Esophagus squamous epithelium (tissue), 5 donors: ENCODE measurements around the gene RTEL1. TPM values are rescaled to one million over a fixed set of nuclear protein-coding genes. Genes with fewer than 3 reads are reported as not detected.

Source experiments
- DNase-seq: peaks from one replicate; lab custom pipeline; 2025; lab: John Stamatoyannopoulos, UW
- H3K27ac ChIP-seq, 4 donors: fragments of 200-600 bp; sonication (generic); one replicate each; pipeline ENCODE4 v1.5.1; 2016 to 2019; ENCODE audit warnings: mild to moderate bottlenecking in 1 of 4
- H3K27me3 ChIP-seq, 4 donors: fragments of 200-600 bp; sonication (generic); 1 replicate in 3 of 4; 2 replicates in 1 of 4; pipeline versions ENCODE4 v1.5.1 to v1.6.0; 2017 to 2021; ENCODE audit warnings: antibody characterized with exemption in 1 of 4
- H3K36me3 ChIP-seq, 3 donors: fragments of 200-600 bp; sonication (generic); one replicate each; pipeline ENCODE4 v1.5.1; 2016 to 2019
- H3K4me1 ChIP-seq, 3 donors: fragments of 200-600 bp; sonication (generic); one replicate each; pipeline ENCODE4 v1.5.1; 2017 to 2019
- H3K4me3 ChIP-seq, 4 donors: fragments of 200-600 bp; sonication (generic); 1 replicate in 3 of 4; 2 replicates in 1 of 4; pipeline ENCODE4 v1.5.1; 2016 to 2019; ENCODE audit warnings: mild to moderate bottlenecking in 2 of 4, moderate library complexity in 1 of 4
- H3K9me3 ChIP-seq, 3 donors: fragments of 200-600 bp; sonication (generic); one replicate each; pipeline ENCODE4 v1.5.1; 2016 to 2019
- CTCF ChIP-seq, 6 experiments: fragments of 450-650 bp in 4 of 6; fragments of 200-600 bp in 2 of 6; sonication (generic) in 2 of 6; IDR thresholded peaks; one replicate each; pipeline ENCODE4 v1.5.1; 2016 to 2019; ENCODE audit warnings: antibody characterized with exemption in 6 of 6, mild to moderate bottlenecking in 4 of 6, moderate library complexity in 4 of 6
- POLR2A ChIP-seq, 4 donors: fragments of 450-650 bp; IDR thresholded peaks; one replicate each; pipeline ENCODE4 v1.6.1; 2017; ENCODE audit warnings: antibody characterized with exemption in 4 of 4, mild to moderate bottlenecking in 4 of 4, moderate library complexity in 3 of 4
- WGBS, 2 donors: methylation state at CpG; one replicate each; pipeline ENCODE4 v1.1.5; 2018; 5-methylcytosine and 5-hydroxymethylcytosine counted together
- intact Hi-C: fragments of 100-400 bp; cut with DNase I; formaldehyde crosslinking; loops from one replicate; pipeline ENCODE4 v1.15.0; 2022
- total RNA-seq, 4 donors: library from RNA; depleted of rRNA; stranded (reverse); fragments of >200 nt; gene quantifications; one replicate each; pipeline ENCODE4 v1.1.0, GENCODE V29; 2016
- donor health status: DM: yes; HTN: yes; CAD: no.

The RTEL1 gene
- total RNA-seq, 4 donors from 2014 or later: 6.4 to 22.7 (median 12.8) TPM

GRCh38 chr20:63625771-63626423 lies 32.2 kb upstream of the RTEL1 start:
- Histone ChIP-seq H3K4me3 (peak overlapping the region; percentile 83 to 98 (median 96)), H3K27ac (peak overlapping the region; percentile 95 to 100 (median 98)), H3K27me3 (no peaks in the 10 kb centered on the region), H3K9me3 (no peaks in the 10 kb centered on the region), H3K4me1 (peaks cover 12 to 43% (median 20%) of the 10 kb centered on the region in 3 donors), H3K36me3 (no peaks in the 10 kb centered on the region)
- WGBS, 2 donors: 11 to 26% methylated on average over 11 to 16 of the region's 36 CpGs
- intact Hi-C loops: no loop called here
- TF ChIP-seq POLR2A (IDR thresholded peaks at IDR 0.05) (no peak), CTCF (IDR thresholded peaks at IDR 0.05) (no peak)
- DNase-seq: no peak

GRCh38 chr20:63626424-63627128 lies 31.5 kb upstream of the RTEL1 start, which contains the start of gene GMEB2:
TSS of gene GMEB2 (minus strand) at chr20:63627101. CDS start at chr20:63619397, 7,704 bp downstream.
- Histone ChIP-seq H3K36me3 (no peaks in the 10 kb centered on the region), H3K27ac (peak within 1 kb of the TSS; percentile 97 to 100 (median 98)), H3K4me1 (peaks cover 12 to 39% (median 17%) of the 10 kb centered on the region in 3 donors), H3K27me3 (no peaks in the 10 kb centered on the region), H3K4me3 (peak within 1 kb of the TSS; percentile 83 to 98 (median 96)), H3K9me3 (no peaks in the 10 kb centered on the region)
- intact Hi-C loops: no loop called here
- WGBS, 2 donors: no CpG with 5 or more reads among the region's 114 CpGs
- TF ChIP-seq CTCF (IDR thresholded peaks at IDR 0.05) (no peak), POLR2A (IDR thresholded peaks at IDR 0.05) (peak in 2 of 4 donors; percentile 66 to 76)
- no peak for DNase-seq

GRCh38 chr20:63627129-63627750 lies 30.9 kb upstream of the RTEL1 start:
- Histone ChIP-seq H3K4me1 (peaks cover 12 to 39% (median 17%) of the 10 kb centered on the region in 3 donors), H3K9me3 (no peaks in the 10 kb centered on the region), H3K36me3 (no peaks in the 10 kb centered on the region), H3K4me3 (peak overlapping the region; percentile 83 to 98 (median 96)), H3K27ac (peak overlapping the region; percentile 97 to 100 (median 98)), H3K27me3 (no peaks in the 10 kb centered on the region)
- TF ChIP-seq POLR2A (IDR thresholded peaks at IDR 0.05): peak in 3 of 4 donors; percentile 56 to 85 (median 70)
- TF ChIP-seq CTCF (IDR thresholded peaks at IDR 0.05): no peak
- intact Hi-C loops: no loop called here
- WGBS, 2 donors: 0% methylated on average over 8 to 22 of the region's 68 CpGs
- peak; percentile 75 for DNase-seq

GRCh38 chr20:63627751-63628245 lies 30.3 kb upstream of the RTEL1 start:
- DNase-seq: no peak
- H3K36me3 ChIP-seq: no peaks in the 10 kb centered on the region
- peaks cover 12 to 39% (median 17%) of the 10 kb centered on the region in 3 donors for H3K4me1 ChIP-seq
- H3K4me3 ChIP-seq: peak overlapping the region; percentile 83 to 98 (median 96)
- WGBS, 2 donors: 0% methylated on average over 3 of the region's 28 CpGs; no CpG with 5 or more reads in 1 of the 2 donors
- TF ChIP-seq POLR2A (IDR thresholded peaks at IDR 0.05): no peak
- TF ChIP-seq CTCF (IDR thresholded peaks at IDR 0.05): no peak
- no peaks in the 10 kb centered on the region for H3K9me3 ChIP-seq
- no peaks in the 10 kb centered on the region for H3K27me3 ChIP-seq
- peak overlapping the region; percentile 97 to 100 (median 98) for H3K27ac ChIP-seq
- intact Hi-C loops: no loop called here
